Suprapubic skin (tissue), 4 donors: ENCODE results near the gene HLA-F.

Experiments
- EP300 ChIP-seq: sonication (generic); formaldehyde crosslinking; IDR thresholded peaks from one replicate; pipeline ENCODE4 v1.6.1; 2017; ENCODE audit warnings: antibody characterized with exemption
- POLR2A ChIP-seq, 2 donors: fragments of 450-650 bp; IDR thresholded peaks; one replicate each; pipeline ENCODE4 v1.6.1; 2017; ENCODE audit warnings: antibody characterized with exemption in 2 of 2, mild to moderate bottlenecking in 2 of 2, moderate library complexity in 2 of 2
- POLR2AphosphoS5 ChIP-seq, 3 donors: sonication (generic); formaldehyde crosslinking; IDR thresholded peaks; one replicate each; pipeline ENCODE4 v1.6.1; 2017; ENCODE audit warnings: antibody characterized with exemption in 3 of 3
- TF ChIP-seq, protein P1 (sequence below), 2 donors: fragments of 200-600 bp in 1 of 2; fragments of 450-650 bp in 1 of 2; sonication (generic) in 1 of 2; IDR thresholded peaks; one replicate each; pipeline ENCODE4 v1.5.1; 2016 to 2019; ENCODE audit warnings: antibody characterized with exemption in 2 of 2, mild to moderate bottlenecking in 1 of 2, moderate library complexity in 1 of 2

DNA sequence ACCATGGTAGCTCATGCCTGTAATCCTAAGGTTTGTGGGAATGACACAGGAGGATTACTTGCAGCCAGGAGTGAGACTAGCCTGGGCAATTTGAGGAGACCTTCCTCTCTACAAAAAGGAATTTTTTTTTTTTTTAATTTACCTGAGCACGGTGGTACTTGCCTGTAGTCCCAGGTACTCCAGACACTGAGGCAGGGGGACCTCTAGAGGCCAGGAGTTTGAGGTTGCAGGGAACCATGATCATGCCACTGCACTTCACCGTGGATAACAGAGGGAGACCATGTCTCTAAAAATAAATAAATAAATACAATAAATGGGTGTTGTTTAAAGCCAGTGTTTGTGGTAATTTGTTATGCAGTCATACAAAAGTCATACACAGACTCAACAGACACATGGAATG, 2.4 kb upstream of the HLA-F start:
- TF ChIP-seq, protein P1, sequence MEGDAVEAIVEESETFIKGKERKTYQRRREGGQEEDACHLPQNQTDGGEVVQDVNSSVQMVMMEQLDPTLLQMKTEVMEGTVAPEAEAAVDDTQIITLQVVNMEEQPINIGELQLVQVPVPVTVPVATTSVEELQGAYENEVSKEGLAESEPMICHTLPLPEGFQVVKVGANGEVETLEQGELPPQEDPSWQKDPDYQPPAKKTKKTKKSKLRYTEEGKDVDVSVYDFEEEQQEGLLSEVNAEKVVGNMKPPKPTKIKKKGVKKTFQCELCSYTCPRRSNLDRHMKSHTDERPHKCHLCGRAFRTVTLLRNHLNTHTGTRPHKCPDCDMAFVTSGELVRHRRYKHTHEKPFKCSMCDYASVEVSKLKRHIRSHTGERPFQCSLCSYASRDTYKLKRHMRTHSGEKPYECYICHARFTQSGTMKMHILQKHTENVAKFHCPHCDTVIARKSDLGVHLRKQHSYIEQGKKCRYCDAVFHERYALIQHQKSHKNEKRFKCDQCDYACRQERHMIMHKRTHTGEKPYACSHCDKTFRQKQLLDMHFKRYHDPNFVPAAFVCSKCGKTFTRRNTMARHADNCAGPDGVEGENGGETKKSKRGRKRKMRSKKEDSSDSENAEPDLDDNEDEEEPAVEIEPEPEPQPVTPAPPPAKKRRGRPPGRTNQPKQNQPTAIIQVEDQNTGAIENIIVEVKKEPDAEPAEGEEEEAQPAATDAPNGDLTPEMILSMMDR (IDR thresholded peaks at IDR 0.05), result no peak
- no peak for TF ChIP-seq POLR2AphosphoS5 (IDR thresholded peaks at IDR 0.05)
- TF ChIP-seq POLR2A (IDR thresholded peaks at IDR 0.05), result no peak
- no peak for TF ChIP-seq EP300
